Stimulated activated CD8-positive, alpha-beta memory T cell treated with anti-CD3 and anti-CD28 coated beads, Interleukin-7, amount 100 ng/mL, for 1 hour (primary cell): ENCODE measurements around the gene PRKCE.

Experiments
- DNase-seq, 2 donors: peaks; one replicate each; pipeline ENCODE4 v3.0.0-alpha.2; 2020; ENCODE audit warnings: low read depth in 2 of 2

The PRKCE gene

GRCh38 chr2:46227022-46227421, 575.5 kb downstream of the PRKCE start:
- no peak for DNase-seq

DNA sequence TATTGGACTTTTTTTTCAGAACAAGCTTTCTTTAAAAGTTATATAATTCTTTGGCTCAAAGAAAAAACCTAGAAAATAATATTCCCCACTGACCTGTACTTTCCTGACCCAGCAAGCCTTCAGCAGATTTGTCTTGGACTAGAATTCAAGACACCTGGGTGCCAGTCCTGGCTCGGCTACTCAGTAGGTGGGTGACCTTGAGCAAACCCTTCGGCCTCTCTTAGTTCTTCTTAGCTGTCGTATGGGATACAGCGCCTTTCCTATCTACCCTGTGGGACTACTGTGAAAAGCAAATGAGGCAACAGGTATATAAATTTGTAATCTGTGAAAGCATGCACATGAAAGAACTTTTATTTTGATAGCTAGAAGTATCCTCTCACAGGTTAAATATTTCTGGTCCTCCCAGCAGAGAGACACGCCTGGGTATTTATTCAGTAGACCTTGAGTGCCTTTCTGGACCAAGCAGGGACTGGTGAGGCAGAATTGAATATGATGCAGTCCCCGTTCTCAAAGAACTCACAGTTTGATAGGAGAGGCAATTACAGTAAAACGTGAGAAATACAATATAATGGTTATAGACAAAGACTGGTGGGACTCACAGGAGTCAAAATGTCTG, 576.3 kb downstream of the PRKCE start:
- no peak for DNase-seq

DNA sequence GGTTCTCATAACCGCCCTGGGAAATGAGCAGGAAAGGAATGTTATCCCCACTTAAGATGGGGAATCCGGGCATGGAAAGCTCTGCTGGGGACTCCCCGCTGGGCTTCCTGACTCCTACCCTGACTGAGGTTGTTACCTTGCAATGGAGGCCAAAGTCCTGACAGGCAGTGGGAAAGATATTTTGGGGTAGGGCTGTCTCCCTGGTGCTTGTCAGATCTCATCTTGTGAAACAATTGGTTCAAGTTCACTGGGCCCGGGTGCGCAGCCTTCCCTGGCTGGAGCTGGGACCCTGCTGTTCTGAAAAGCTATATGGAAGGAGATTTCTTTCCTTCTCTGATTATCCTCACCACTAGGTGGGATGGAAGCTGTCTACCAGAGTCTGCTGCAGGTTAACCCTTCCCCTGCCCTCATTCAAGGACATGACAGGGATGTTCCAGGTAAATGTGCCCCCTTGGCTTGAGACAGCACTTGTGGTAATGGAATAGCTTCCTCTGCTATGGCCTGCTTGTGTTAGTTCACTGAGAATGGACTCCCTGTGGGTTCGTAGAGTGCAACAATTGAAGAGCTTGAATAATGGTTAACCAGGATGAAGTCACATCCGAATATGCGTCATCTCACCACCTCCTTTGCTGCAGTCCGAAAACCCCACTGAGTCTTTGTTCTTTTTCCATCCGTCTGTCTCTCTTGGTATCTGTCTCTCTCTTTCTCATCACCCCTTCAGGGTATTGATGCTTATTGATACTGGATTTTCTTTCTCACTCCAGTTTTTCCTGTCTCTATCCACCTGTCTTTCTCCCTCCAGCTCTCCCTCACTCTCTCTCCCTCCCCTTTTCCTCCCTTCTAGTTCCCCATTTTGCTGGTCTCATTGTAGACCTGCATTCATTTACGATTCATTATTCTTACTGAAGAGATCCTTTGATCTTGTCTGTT, 577.9 kb downstream of the PRKCE start:
- DNase-seq, result no peak

DNA sequence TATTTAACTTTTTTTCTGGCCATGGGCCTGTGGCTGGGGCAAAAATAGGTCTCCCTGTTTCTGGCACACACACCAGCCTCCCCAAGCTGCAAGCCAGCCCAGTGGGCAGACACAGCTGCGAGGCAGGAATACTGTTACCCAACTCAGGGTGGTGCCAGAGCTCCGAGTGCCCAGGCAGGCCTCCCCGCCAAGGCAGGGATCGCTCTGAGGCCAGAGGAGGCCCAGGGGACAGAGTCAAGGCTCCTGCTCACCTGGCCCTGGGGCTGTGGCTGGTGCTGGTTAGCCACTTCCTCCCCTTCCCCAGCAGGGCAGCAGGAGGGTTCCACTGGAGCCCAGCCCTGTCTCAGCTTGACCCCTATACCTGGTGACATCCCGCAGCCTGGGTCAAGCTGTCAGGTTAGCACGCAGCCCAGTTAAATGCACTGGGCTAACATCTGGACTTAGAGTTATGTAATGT, 578.7 kb downstream of the PRKCE start:
- no peak for DNase-seq

DNA sequence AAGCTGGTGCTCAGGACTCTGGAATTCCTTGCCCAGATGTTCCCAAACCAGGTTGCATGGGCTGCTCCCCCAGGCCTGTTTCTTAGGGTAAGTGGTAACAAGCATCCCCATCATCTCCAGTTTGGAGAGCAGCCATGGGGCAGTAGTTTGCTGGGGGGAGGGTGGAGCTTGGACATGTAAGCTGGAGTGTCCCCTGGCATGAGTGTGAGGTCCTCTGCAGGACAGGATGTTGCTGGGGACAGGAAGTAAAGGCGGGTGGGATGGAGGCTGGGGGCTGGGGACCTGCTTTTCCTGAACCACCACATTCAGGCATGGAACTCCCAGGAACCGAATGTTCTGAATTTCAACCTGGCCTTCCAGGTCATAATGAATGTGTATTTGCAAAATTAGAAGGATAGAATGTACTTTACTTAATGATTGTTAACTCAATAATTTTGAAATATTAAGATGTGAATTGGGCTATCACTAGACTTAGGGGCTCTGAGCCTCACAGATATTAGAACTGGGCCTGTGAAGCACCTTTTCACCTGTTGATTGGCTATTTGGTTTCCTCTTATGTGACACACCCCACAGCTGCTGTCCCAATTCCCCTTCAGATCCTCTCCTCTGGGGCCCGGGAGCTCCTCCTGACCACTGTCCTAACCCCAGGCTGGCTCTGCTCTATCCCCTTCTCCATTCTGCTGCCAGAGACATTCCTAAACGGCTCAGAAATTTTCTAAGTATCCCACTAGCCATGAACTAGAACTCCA, 579.4 kb downstream of the PRKCE start:
- no peak for DNase-seq

- no peak for DNase-seq
Observed at GRCh38 chr2:46231721-46232120, 580.2 kb downstream of the PRKCE start.

GRCh38 chr2:46232860-46233259, 581.4 kb downstream of the PRKCE start:
- no peak for DNase-seq

DNA sequence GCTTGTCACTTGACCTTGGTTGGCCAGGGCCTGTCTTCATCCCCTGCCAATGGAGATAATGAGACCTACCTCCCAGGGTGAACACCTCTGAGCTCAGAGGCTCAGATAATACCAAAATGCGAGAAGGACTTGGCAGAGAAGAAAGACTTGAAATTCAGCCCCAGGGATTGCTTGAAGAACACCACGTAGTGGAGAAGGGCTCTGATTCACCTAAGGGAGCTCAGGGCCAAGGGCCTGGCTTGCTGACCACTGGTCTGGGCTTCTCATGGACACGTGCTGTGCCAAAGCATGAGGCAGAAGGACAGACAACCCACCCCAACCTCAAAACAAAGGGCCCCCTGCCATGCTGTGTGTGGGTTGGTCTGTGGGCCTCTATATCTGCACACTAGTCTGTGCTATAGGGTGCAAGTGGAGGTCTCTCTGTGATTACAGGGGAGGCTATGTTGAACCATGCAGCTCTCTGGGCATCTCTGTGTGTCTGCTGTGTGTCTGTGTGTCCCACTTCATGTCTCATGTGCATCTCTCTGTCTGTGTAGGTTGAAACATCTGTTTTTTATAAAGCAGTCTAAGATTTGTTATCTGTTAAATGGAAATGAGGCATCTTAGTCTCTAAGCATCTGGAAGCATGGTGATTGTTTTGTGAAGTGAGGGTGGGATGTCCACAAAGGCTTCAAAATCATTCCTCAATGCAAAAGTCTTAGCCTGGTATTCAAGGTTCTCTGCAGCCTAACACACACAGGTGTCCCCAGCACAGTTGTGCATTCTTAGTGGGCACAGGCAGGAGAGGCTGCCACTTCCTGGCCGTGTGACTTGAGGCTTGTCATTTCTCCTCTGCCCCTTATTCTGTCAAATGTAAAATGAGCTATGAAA, 584.8 kb downstream of the PRKCE start:
- no peak for DNase-seq

GRCh38 chr2:46236876-46237859, 585.7 kb downstream of the PRKCE start:
- DNase-seq, result no peak
